ENCODE measurements around the gene CASKIN2. TPM values are rescaled to one million over a fixed set of nuclear protein-coding genes. Genes with fewer than 3 reads are reported as not detected.

The CASKIN2 gene
- total RNA-seq, 1 experiment from 2014 or later: 8.9 TPM

- DNase-seq (ENCODE audit: low read depth): no peak
These were observed 30.8 kb upstream of the CASKIN2 start for GRCh38 chr17:75546181-75546580.

GRCh38 chr17:75544250-75544649, 28.9 kb upstream of the CASKIN2 start:
- DNase-seq (ENCODE audit: low read depth): no peak

DNA sequence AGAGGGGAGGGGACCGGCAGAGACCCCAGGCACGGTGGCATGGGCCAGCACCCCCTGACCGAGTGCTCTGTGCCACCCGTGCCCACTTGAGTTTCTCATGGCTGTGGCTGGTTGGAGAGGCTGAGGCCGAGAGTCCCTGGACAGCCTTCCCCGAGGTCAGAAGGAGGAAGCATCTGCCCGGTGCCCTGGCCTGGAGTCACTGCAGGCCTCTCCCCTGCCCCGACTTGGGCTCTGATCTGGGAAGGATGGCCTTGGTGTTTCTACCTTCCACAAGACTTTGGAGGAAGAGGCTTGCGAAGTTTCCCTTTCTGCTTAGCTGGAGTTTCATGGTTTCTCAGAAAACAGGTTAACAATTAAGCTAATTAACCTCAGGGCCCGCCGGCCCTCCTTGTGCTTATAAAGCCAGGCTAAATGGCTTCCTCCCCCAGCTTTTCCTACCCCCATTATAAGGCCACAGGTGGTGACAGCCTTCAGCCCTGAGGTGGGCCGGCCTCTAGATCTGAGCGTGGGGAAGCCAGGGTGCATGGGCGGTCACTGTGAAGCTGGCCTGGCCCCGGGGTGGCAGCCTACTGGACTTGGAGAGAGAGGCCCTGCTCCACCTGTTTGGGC, 27.5 kb upstream of the CASKIN2 start:
- no peak for DNase-seq (ENCODE audit: low read depth)

DNA sequence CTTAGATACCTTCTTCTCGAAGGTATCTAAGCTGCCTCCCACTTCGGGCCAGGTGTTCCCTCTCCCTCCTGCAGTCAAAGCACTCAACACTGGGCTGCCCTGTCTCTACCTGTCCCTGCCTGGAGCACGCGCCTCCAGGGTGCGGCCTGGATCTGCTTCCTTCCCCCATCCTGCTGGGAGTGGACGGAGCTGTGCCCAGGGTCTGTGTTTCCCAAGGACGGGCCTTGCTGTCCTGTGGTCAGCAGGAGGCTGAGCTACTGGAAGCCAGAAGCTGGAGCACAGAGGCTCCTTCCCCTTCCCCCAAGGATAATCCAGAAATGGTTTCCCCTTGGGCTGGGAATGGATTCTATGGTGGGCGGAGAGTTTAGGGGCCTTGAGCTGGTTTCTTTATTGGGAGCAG, 26.9 kb upstream of the CASKIN2 start:
- no peak for DNase-seq (ENCODE audit: low read depth)

GRCh38 chr17:75540923-75541503, 25.7 kb upstream of the CASKIN2 start:
- DNase-seq (ENCODE audit: low read depth): no peak

- DNase-seq (ENCODE audit: low read depth): no peak
These were observed 24.8 kb upstream of the CASKIN2 start for GRCh38 chr17:75539967-75540729.

DNA sequence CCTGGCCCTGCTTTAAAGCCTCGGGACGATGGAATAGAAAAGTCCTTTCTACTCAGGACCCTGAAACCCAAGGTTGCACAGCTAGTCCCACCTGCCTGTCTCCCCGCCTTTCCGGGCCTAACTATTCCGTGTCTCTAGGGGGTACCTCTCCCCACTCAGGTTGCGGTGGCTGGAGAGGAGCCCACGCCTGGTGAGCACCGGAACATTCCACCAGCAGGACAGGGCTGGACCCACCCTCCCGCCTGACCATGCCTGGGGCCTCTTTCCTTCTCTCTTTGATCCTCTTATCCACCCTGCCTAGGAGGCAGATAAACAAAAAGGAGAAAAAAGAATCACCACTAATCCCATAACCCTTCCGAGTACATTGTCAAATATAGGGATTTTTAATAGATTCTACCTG, 21.0 kb upstream of the CASKIN2 start:
- no peak for DNase-seq (ENCODE audit: low read depth)

- DNase-seq (ENCODE audit: low read depth): no peak
These were observed 20.5 kb upstream of the CASKIN2 start for GRCh38 chr17:75535871-75536270.

DNA sequence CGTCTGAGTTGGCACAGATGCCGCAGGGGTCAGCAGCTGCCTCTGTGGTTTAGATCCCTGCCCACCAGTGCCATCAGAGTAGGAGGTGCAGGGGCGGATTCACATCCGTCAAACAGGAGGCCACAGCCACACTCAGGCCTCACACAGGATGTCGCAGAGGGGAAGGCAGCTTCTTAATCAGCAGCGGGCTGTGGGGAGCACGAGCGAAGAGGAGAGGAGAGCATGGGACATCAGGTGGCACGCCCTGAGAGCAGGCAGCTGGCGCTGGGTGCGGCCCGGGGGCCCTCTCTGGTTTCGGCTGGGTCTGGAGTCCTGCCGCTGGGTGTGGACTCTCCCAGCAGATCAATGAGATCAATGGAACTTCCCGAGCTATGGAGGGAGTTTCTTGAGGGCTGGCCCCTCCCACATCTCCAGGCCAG, 19.8 kb upstream of the CASKIN2 start:
- no peak for DNase-seq (ENCODE audit: low read depth)

GRCh38 chr17:75531721-75532072, 16.4 kb upstream of the CASKIN2 start:
- no peak for DNase-seq (ENCODE audit: low read depth)

DNA sequence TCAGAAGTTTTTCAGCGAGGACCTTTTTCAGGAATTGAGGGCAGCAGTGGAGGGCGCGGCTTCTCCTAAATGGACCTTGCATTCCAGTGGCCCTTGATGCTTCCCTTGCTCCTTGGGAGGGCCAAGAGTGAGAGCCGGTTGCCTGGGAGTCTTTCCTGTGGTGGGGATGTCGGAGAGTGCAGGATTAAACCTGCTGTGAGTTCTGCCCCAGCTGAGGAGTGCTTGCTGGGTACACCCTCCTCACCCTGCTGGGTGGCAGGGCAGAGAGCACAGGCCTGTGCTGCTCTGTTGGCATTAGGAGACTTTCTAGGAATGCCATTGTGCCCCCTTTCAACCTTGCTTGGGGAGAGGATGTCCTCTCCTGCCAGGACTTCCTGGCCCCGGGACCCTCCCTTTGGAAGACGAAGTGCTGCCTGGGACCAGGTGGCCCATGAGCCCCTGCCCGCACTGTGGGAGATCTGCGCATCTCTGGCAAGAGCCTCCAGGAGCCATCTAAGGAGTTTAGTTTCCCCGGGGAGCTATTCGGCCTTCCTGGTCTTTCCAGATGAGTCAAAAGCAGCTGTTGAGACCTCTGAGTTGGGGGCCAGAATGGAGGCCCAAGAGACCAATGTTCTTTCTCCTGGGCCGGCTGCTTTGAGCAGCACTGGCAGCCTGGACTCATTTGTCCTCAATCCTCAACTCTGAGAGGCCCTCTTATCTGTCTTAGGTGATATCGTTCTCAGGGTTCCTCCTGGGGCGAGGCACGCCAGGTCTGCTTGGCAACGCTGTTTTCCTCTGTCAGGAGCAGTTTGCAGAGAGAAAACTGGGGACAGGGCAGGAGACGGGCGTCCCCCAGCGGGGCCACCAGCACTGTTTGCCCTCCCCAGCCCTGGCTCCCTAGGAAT, 15.7 kb upstream of the CASKIN2 start:
- DNase-seq (ENCODE audit: low read depth): no peak

- no peak for DNase-seq (ENCODE audit: low read depth)
These were observed 11.4 kb upstream of the CASKIN2 start for GRCh38 chr17:75526555-75527270.

GRCh38 chr17:75525806-75526554, 10.6 kb upstream of the CASKIN2 start:
- no peak for DNase-seq (ENCODE audit: low read depth)

- DNase-seq (ENCODE audit: low read depth): peak; percentile 76
These were observed 9.9 kb upstream of the CASKIN2 start, which contains the start of gene LLGL2 for GRCh38 chr17:75524970-75525805. Gene LLGL2 (plus strand): TSS chr17:75525697. CDS start chr17:75543427, 17,730 bp downstream.

GRCh38 chr17:75524269-75524969, 9.1 kb upstream of the CASKIN2 start:
- DNase-seq (ENCODE audit: low read depth): no peak

GRCh38 chr17:75523647-75524046, 8.3 kb upstream of the CASKIN2 start:
- no peak for DNase-seq (ENCODE audit: low read depth)

- peak; percentile 74 for DNase-seq (ENCODE audit: low read depth)
These were observed 6.8 kb upstream of the CASKIN2 start for GRCh38 chr17:75521951-75522727.

- no peak for DNase-seq (ENCODE audit: low read depth)
These were observed 6.0 kb upstream of the CASKIN2 start for GRCh38 chr17:75521290-75521689.
